Right lobe of liver (tissue), 6 donors: ENCODE data around the gene IGIP. TPM values are rescaled to one million over a fixed set of nuclear protein-coding genes. Genes with fewer than 3 reads are reported as not detected.

Experiments
- ATAC-seq, 4 donors: fragments of 200-7000 bp; cut with Tn5 transposase; one replicate each; pipeline ENCODE4 v1.9.1; 2020; ENCODE audit warnings: mild to moderate bottlenecking in 4 of 4, moderate library complexity in 4 of 4
- DNase-seq, 3 donors: peaks; one replicate each; pipeline ENCODE4 v3.0.0-alpha.2; 2020
- H3K27ac ChIP-seq, 3 donors: fragments of 200-600 bp; one replicate each; pipeline ENCODE4 v1.8.0; 2022
- H3K27me3 ChIP-seq, 2 donors: fragments of 200-600 bp; one replicate each; pipeline ENCODE4 v1.8.0; 2022
- H3K36me3 ChIP-seq, 4 donors: fragments of 200-600 bp; sonication (generic) in 1 of 4; one replicate each; pipeline versions ENCODE4 v1.5.1 to v1.8.0; 2017 to 2022; ENCODE audit warnings: control low read depth in 1 of 4
- H3K4me1 ChIP-seq, 4 donors: fragments of 200-600 bp; sonication (generic) in 1 of 4; one replicate each; pipeline versions ENCODE4 v1.5.1 to v1.8.0; 2017 to 2022; ENCODE audit warnings: control low read depth in 1 of 4
- H3K4me3 ChIP-seq, 3 donors: fragments of 200-600 bp; one replicate each; pipeline ENCODE4 v1.8.0; 2022
- H3K9me3 ChIP-seq, 4 donors: fragments of 200-600 bp; sonication (generic) in 1 of 4; one replicate each; pipeline versions ENCODE4 v1.5.1 to v1.8.0; 2017 to 2022; ENCODE audit warnings: control low read depth in 1 of 4
- CTCF ChIP-seq, 4 donors: fragments of 200-600 bp in 3 of 4; fragments of 450-650 bp in 1 of 4; IDR thresholded peaks; one replicate each; pipeline versions ENCODE4 v1.5.1 to v1.8.0; 2016 to 2022; ENCODE audit warnings: antibody characterized with exemption in 4 of 4, mild to moderate bottlenecking in 2 of 4
- POLR2A ChIP-seq: fragments of 450-650 bp; IDR thresholded peaks from one replicate; pipeline ENCODE4 v1.6.1; 2017; ENCODE audit warnings: antibody characterized with exemption, mild to moderate bottlenecking
- WGBS: methylation state at CpG from one replicate; pipeline ENCODE4 v1.1.6; 2018; ENCODE audit warnings: low coverage, low lambda C conversion rate; ENCODE audit not compliant: insufficient coverage; ENCODE audit errors: missing lambda C conversion rate; 5-methylcytosine and 5-hydroxymethylcytosine counted together
- intact Hi-C, 2 donors: fragments of 100-400 bp; cut with DNase I; formaldehyde crosslinking; loops; one replicate each; pipeline versions ENCODE4 v1.11.2 to v1.14.1; 2022
- total RNA-seq, 6 experiments: library from RNA; depleted of rRNA in 2 of 6; stranded (reverse); fragments of >200 nt in 2 of 6; fragmentation: NEBNext Ultra II Directional in 3 of 6; extraction: Animal tissue kit (Norgen Biotek cat#: 25700) in 3 of 6; gene quantifications; one replicate each; pipeline versions ENCODE4 v1.1.0 to v1.2.4, GENCODE V29; 2016 to 2023
- donor health status: DM: no; HTN: yes; CAD: no.
- donor health status: DM: no; HTN: no; CAD: no.
- donor health status: DM: no; HTN: no; CAD: no.
- donor health status: DM: no; HTN: yes; CAD: no.
- donor health status: DM: no; HTN: yes; CAD: no.

IGIP gene
- total RNA-seq, 6 experiments from 2014 or later, result 4.4 to 7.1 (median 6.5) TPM

DNA sequence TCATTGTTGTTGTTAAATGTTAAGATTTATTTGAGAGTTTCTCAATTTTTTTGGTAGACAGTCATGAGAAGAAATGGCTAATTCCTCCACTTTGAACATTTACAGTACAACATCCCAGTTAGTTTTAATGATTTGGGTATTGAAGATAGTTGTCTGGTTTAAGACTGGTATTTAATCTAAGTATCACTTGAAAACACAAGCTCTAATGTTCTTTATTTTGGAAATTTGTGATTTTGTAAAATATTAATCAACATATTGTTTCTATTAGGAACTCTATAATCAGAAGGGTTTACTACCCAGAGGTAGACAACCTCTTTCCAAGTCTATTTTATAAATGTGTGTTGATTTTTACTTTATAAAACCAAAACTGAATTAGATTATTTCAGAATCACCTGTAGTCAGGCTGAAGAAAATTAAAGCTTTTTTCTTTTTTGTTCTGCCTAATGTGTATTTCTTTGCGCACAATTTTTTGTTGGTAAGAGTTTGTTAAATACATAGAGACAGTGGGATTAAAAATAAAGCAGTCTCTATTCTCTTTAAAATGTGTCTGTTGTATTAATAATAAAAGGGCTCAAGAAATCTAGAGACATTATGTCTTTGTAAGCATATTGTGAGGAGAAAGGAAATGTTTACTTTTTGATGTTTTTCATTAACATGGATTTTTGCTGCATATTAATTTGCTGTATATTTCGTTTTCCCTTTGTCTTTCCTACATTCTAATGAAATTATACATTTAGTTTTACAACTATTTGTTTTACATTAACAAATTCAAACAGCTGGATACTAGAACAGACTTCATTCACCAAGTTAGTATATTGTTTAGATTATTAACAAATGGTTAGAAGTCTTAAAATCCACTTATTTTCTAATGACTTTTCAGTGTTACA lies 15.7 kb upstream of the IGIP start:
- intact Hi-C loops, result no loop called here
- no peak for TF ChIP-seq CTCF (IDR thresholded peaks at IDR 0.05)
- TF ChIP-seq POLR2A, result no peak
- H3K4me3 ChIP-seq, result no peak overlapping the region
- H3K36me3 ChIP-seq, result no peaks in the 10 kb centered on the region
- 72% methylated on average over 2 of the region's 2 CpGs for WGBS
- no peak overlapping the region for H3K27ac ChIP-seq
- ATAC-seq (no peak), DNase-seq (no peak)
- H3K9me3 ChIP-seq, result no peaks in the 10 kb centered on the region
- peaks cover 0 to 27% (median 6%) of the 10 kb centered on the region in 4 donors for H3K4me1 ChIP-seq
- H3K27me3 ChIP-seq, result no peaks in the 10 kb centered on the region

GRCh38 chr5:140110646-140110957 lies 15.1 kb upstream of the IGIP start:
- no peak for ATAC-seq
- intact Hi-C loops, result no loop called here

DNA sequence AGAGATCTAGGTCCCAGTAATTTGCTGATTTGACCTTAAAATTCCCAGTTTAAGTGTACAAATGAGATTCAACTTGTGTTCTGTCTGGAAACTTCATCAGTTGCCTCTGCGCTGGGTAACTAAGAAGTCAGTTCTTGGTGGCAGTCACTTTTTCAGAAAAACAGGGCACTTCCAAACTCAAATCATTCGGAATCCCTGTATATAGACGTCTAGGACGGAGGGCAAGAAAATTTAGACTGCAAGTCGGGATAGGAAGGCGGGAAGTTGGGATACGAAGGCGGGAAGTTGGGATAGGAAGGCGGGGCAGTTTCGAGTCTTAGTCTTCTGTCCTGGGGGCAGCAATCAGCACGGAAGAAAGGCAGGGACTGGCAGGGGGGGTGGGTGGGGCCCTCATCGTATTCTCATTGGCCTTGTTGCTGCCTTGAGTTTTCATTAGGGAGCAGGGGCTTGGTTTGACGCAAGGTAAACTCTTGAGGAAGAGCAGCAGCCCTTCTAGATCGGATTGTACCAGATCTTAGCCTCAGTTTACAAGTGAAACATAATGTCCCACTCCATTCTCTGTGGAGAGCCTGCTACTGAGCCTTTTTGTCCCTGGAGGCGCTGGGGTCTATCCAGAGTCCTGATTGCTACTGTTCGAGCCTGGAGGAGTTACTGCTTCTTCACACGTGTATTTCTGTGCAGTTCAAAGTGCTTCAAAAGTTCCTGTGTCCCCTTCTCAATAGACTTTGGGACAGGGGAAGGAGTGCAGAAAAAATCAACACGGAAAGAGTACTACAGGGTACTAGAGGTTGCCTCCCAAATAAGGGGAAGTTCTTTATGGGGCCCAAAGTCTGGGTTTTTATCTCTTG lies 14.5 kb upstream of the IGIP start:
- Histone ChIP-seq H3K36me3 (no peaks in the 10 kb centered on the region), H3K4me1 (peaks cover 0 to 35% (median 10%) of the 10 kb centered on the region in 4 donors), H3K27me3 (no peaks in the 10 kb centered on the region), H3K4me3 (no peak overlapping the region), H3K27ac (no peak overlapping the region), H3K9me3 (no peaks in the 10 kb centered on the region)
- WGBS, result 72% methylated on average over 13 of the region's 18 CpGs
- intact Hi-C loops, result no loop called here
- DNase-seq (no peak), ATAC-seq (no peak)
- TF ChIP-seq CTCF (IDR thresholded peaks at IDR 0.05), result no peak

More at GRCh38 chr5:140110646-140110957, 15.1 kb upstream of the IGIP start:
- no peaks in the 10 kb centered on the region for H3K36me3 ChIP-seq
- 77% methylated on average over 1 of the region's 1 CpG for whole genome bisulfite sequencing
- no peak for DNase-seq
- H3K9me3 ChIP-seq, result no peaks in the 10 kb centered on the region
- no peaks in the 10 kb centered on the region for H3K27me3 ChIP-seq
- H3K4me1 ChIP-seq, result peaks cover 0 to 32% (median 8%) of the 10 kb centered on the region in 4 donors
- TF ChIP-seq CTCF (IDR thresholded peaks at IDR 0.05), result no peak
- TF ChIP-seq POLR2A, result no peak
- H3K27ac ChIP-seq, result no peak overlapping the region
- no peak overlapping the region for H3K4me3 ChIP-seq

DNA sequence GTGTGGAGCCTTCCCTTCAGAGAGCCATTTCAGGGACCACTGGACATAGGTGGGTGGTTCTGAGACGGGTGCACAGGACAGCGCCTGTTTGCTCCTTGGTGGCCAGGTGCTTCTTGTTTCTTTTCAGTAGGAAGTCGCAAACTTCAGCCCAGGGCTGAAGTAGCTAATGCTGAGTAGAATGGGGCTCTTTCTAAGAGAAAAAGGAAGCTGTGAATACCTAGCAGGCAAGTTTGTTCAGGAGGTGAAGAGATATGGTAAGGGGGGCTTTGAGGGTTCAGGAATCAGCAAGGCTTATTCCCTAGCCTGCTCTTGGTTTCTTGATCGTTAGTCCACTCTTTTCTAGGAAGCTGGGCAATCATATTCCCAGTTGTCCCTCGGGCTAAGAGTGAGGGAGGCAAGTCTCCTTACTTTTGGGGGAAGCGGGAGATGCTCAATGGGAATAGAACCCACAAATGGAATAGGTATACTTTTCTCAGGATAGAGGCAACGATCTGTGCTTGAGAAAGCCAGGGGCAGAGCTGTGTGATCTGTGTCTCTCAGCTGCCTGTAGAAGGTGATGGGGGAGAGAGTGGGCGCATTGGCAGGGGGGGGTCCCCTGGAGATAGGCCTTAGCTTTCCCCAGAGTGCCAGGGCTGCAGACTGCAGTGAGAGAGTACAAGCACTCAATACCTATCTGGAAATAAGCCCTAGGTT lies 13.7 kb upstream of the IGIP start:
- Histone ChIP-seq H3K4me1 (peaks cover 0 to 31% (median 9%) of the 10 kb centered on the region in 4 donors), H3K27ac (peak overlapping the region in 1 of 3 donors; percentile 81), H3K4me3 (no peak overlapping the region), H3K27me3 (no peaks in the 10 kb centered on the region), H3K36me3 (no peaks in the 10 kb centered on the region), H3K9me3 (no peaks in the 10 kb centered on the region)
- WGBS, result 63% methylated on average over 6 of the region's 8 CpGs
- intact Hi-C loops, result no loop called here
- no peak for ATAC-seq
- no peak for TF ChIP-seq POLR2A
- no peak for TF ChIP-seq CTCF (IDR thresholded peaks at IDR 0.05)
- DNase-seq, result no peak
